ENCODE results near the gene ZBTB20. TPM values are rescaled to one million over a fixed set of nuclear protein-coding genes. Genes with fewer than 3 reads are reported as not detected.

The ZBTB20 gene
- total RNA-seq, 1 donor from 2014 or later = 19.1 TPM

GRCh38 chr3:114471478-114471877, 675.6 kb downstream of the ZBTB20 start:
- Mint-ChIP-seq H3K27ac (ENCODE audit: unreplicated experiment) (no peak overlapping the region), H3K36me3 (ENCODE audit: unreplicated experiment) (no peaks in the 10 kb centered on the region), H3K27me3 (ENCODE audit: unreplicated experiment) (peaks cover 9% of the 10 kb centered on the region), H3K4me1 (ENCODE audit: unreplicated experiment) (no peaks in the 10 kb centered on the region), H3K4me3 (ENCODE audit: unreplicated experiment) (no peak overlapping the region), H3K9me3 (ENCODE audit: unreplicated experiment) (no peaks in the 10 kb centered on the region)
- no peak for TF ChIP-seq CTCF (IDR thresholded peaks at IDR 0.05)
- no peak for DNase-seq (ENCODE audit: extremely low spot score, unreplicated experiment)

GRCh38 chr3:114469070-114469469, 678.0 kb downstream of the ZBTB20 start:
- TF ChIP-seq CTCF (IDR thresholded peaks at IDR 0.05) = no peak
- Mint-ChIP-seq H3K27ac (ENCODE audit: unreplicated experiment) (no peak overlapping the region), H3K4me1 (ENCODE audit: unreplicated experiment) (peaks cover 5% of the 10 kb centered on the region), H3K27me3 (ENCODE audit: unreplicated experiment) (peaks cover 9% of the 10 kb centered on the region), H3K9me3 (ENCODE audit: unreplicated experiment) (no peaks in the 10 kb centered on the region), H3K36me3 (ENCODE audit: unreplicated experiment) (no peaks in the 10 kb centered on the region), H3K4me3 (ENCODE audit: unreplicated experiment) (no peak overlapping the region)
- no peak for DNase-seq (ENCODE audit: extremely low spot score, unreplicated experiment)

GRCh38 chr3:114466816-114467215, 680.3 kb downstream of the ZBTB20 start:
- Mint-ChIP-seq H3K4me3 (ENCODE audit: unreplicated experiment) (no peak overlapping the region), H3K27ac (ENCODE audit: unreplicated experiment) (no peak overlapping the region), H3K4me1 (ENCODE audit: unreplicated experiment) (peaks cover 7% of the 10 kb centered on the region), H3K27me3 (ENCODE audit: unreplicated experiment) (peaks cover 9% of the 10 kb centered on the region), H3K36me3 (ENCODE audit: unreplicated experiment) (no peaks in the 10 kb centered on the region), H3K9me3 (ENCODE audit: unreplicated experiment) (no peaks in the 10 kb centered on the region)
- TF ChIP-seq CTCF (IDR thresholded peaks at IDR 0.05) = no peak
- DNase-seq (ENCODE audit: extremely low spot score, unreplicated experiment) = no peak

- H3K9me3 Mint-ChIP-seq (ENCODE audit: unreplicated experiment) = no peaks in the 10 kb centered on the region
- no peaks in the 10 kb centered on the region for H3K36me3 Mint-ChIP-seq (ENCODE audit: unreplicated experiment)
- H3K4me1 Mint-ChIP-seq (ENCODE audit: unreplicated experiment) = peaks cover 7% of the 10 kb centered on the region
- no peak overlapping the region for H3K4me3 Mint-ChIP-seq (ENCODE audit: unreplicated experiment)
- no peak for TF ChIP-seq CTCF (IDR thresholded peaks at IDR 0.05)
- no peak overlapping the region for H3K27ac Mint-ChIP-seq (ENCODE audit: unreplicated experiment)
- peaks cover 9% of the 10 kb centered on the region for H3K27me3 Mint-ChIP-seq (ENCODE audit: unreplicated experiment)
- DNase-seq (ENCODE audit: extremely low spot score, unreplicated experiment) = no peak
These were observed 680.8 kb downstream of the ZBTB20 start for GRCh38 chr3:114466251-114466650.

- peaks cover 3% of the 10 kb centered on the region for H3K27me3 Mint-ChIP-seq (ENCODE audit: unreplicated experiment)
- H3K4me1 Mint-ChIP-seq (ENCODE audit: unreplicated experiment) = peaks cover 7% of the 10 kb centered on the region
- no peaks in the 10 kb centered on the region for H3K36me3 Mint-ChIP-seq (ENCODE audit: unreplicated experiment)
- TF ChIP-seq CTCF (IDR thresholded peaks at IDR 0.05) = no peak
- H3K27ac Mint-ChIP-seq (ENCODE audit: unreplicated experiment) = no peak overlapping the region
- no peak overlapping the region for H3K4me3 Mint-ChIP-seq (ENCODE audit: unreplicated experiment)
- no peaks in the 10 kb centered on the region for H3K9me3 Mint-ChIP-seq (ENCODE audit: unreplicated experiment)
- no peak for DNase-seq (ENCODE audit: extremely low spot score, unreplicated experiment)
These were observed 682.5 kb downstream of the ZBTB20 start for GRCh38 chr3:114464548-114464947.
